ENCODE data around the gene CASP2. TPM values are rescaled to one million over a fixed set of nuclear protein-coding genes. Genes with fewer than 3 reads are reported as not detected.

The CASP2 gene
- 8.8 and 15.1 TPM in 2 replicates for total RNA-seq (2014; rRNA removed; shearing (Covaris generic))

DNA sequence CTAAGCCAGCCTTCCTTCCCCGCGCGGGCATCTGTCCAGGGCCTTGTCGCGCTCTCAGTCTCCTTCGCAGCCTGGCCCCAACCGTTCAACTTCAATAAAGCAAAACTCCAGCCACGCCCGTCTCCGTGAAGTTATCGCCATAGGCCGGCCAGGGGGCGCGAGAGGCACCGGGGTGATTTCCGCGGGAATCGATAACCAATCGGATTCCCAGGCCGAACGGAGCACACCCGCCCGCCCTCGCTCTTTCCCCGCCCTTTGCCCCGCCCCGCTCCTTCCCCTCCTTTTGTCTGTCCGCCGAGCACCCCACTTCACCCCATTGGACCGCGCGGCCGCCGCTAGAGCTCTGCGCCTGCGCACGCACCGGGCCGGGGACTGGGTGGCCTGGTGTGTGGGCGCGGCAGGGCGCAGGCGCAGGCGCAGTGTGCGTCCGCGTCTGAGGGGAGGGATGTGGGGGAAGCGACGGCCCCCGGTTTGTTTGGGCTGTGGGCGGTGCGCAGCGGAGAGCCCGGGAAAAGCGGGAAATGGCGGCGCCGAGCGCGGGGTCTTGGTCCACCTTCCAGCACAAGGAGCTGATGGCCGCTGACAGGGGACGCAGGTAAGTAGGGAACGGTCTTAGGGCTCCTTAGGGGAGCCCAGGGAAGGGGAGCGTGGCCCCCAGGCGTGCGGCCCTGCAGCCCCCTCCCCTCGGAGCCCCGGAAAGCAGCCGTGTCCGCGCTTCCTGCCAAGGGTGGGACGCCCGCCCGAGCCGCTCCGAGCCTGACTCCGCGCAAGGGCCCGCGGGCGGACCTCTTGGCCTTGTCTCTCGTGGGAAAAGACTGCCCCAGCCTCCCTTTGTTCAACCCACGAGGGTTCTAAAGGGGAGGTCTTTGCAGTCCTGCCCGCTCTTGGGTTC is at the start of gene CASP2:
Gene CASP2 (plus strand): TSS at position 417 of the 892 bp plus-strand sequence. CDS start 105 bp downstream, at position 522.
- DNase-seq (ENCODE audit: low read depth) = peak; percentile 94

DNA sequence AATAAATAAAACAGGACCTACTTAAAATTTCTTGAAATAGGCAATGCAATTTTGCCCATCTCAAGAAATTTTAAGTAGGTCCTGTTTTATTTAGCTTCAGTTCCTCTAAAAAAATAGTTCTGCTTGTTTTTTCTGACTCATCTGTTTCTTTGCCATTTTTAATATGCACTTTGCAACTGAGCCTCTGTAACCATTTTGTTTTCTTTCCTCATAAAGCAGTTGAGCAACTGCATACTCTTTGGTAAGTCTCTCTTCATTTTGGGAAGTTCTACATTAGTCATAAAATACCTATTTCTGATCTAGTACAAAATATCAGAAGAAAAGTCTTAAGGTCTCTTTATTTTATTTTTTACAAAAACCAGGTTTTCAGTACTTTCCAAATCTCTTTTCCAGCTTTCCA is 48.3 kb upstream of the CASP2 start:
- DNase-seq (ENCODE audit: low read depth) = no peak

DNA sequence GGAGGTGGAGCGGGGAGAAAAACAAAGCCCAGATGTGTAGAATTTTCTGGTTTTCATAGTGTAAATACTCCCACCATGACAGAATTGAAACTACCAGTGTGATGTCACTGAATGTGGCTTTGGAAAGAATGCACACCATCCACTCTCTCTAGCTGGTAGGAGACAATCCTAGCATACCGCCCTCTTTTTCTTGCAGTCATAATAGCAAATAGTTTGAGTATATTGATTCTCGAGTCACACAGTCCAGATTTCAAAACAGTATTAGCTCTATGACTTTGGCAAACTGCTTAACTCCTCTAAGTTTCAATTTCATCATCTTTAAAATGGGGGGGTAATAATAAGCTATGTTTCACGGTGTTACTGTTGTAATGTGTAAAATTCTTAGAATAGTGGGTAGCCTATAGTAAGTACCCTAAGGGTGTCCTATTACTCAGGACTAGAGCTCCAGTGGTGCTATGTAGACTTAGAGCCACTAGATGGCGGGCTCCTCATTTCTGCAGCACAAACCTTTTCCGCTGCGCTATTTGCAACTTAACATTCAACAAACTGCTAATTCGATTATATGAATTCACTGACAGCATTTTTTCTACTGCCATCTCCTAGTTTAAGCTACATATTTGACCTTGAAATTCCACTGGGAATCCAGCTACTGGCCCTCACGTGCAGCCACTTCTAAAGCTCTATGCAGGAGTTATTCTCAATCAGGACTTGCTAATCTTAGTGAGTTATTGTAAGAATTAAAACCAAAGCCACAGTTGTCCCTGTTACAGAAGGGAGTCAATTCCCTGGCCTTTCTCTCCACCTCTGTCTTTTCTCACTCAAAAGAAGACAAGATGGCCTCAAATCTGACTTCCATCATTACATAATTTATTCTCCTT is 47.6 kb upstream of the CASP2 start:
- DNase-seq (ENCODE audit: low read depth) = peak; percentile 72

DNA sequence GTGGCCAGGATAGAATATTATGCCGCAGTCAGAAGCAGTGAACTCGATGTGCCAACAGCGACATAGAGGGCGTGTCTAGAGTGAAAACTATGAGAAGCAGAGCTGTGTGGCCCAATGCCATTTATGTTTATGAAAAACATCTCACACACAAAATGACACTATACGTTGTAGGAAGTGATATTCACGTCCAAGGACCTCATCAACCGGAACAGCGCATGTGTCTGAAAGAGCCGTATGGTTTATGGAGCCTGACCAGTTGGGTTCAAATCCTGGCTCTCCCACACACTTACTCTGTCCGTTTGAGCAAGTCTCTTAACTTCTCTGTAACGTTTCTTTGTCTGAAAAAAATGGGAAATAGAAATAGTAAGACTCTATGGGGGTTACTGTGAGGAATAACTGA is 45.8 kb upstream of the CASP2 start:
- no peak for DNase-seq (ENCODE audit: low read depth)

DNA sequence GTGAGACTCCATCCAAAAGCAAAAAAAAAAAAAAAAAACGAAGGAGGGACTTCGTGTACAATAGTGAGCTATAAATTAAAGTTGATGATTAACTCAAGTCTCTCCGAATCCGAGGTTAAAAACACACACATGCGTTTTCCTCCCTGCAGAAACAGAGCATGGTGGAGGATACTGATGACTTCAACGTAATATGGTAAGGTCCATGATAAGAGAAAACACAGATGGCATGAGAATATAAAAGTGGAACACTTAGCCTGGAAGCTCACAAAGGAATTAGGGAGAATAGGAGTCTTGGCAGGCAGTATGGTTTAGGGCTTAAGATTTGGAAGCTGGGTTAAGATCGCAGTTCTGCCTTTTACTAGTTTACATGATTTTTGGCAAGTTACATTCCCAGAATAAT is 45.0 kb upstream of the CASP2 start:
- no peak for DNase-seq (ENCODE audit: low read depth)

DNA sequence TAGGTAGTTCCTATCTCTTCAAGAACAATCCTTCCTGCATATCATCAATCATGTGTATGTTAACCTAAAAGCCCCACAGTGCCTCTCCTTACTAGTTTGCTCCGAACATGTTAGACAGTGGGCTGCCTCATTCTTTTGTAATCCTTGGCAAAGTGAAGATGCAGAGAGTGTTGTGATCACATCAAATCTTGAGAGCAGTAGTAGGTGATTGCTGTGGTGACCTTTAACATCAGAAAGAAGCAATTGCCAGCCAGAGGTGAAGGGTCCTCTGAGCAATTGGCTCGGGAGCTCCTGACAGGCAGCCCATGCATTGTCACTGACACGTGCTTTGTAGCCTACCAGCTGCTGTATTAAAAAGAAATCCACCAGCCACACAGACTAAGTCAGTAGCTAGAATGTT is 44.5 kb upstream of the CASP2 start:
- DNase-seq (ENCODE audit: low read depth) = no peak

DNA sequence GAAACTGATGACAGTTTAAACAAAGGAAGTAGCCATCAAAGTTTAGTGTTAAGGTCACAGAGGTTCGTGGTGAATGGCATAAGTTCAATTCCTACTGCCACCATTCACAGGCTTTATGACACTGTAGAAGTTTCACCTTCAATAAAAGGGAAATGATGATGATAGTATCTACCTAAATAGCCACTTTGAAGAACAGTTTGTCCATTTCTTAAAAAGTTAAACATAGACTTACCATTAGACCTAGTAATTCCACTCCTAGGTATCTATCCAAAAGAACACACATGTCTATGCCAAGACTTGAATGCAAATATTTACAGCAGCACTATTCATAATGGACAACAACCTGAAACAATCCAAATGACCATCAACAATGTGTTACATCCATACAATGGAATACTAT is 43.8 kb upstream of the CASP2 start:
- DNase-seq (ENCODE audit: low read depth) = no peak

DNA sequence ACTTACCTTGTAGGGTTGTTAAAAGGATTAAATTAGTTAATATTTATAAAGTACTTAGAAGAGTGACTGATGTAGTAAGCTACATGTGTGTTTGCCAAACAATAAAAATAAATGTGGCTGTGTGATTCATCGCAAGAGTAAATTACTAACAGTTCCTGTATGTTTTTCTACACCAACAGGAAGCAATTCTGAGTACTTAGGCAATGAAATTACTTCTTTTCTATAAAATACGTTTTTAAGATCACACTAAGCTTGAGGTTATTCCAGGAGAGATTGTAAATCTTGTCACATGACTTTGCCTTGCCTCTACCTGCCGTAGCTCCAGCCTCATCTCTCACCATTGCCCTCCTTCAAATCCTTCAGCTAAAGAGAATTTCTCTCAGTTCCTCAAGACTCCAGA is 43.0 kb upstream of the CASP2 start:
- no peak for DNase-seq (ENCODE audit: low read depth)

DNA sequence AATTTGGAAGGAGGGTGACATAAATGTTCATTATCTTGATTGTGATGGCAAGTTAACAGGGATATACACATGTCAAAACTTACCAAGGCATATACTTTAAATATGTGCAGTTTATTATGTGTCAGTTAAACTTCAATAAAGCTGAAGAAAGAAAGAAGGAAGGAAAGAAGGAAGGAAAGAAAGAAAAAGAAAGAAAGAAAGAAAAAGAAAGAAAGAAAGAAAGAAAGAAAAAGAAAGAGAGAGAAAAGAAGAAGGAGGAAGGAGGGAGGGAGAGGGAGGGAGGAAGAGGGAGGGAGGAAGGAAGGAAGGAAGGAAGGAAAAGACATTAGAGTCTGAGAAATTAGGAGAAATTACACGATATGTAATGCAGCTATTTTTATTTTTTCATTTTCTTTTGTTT is 40.8 kb upstream of the CASP2 start:
- DNase-seq (ENCODE audit: low read depth) = no peak

DNA sequence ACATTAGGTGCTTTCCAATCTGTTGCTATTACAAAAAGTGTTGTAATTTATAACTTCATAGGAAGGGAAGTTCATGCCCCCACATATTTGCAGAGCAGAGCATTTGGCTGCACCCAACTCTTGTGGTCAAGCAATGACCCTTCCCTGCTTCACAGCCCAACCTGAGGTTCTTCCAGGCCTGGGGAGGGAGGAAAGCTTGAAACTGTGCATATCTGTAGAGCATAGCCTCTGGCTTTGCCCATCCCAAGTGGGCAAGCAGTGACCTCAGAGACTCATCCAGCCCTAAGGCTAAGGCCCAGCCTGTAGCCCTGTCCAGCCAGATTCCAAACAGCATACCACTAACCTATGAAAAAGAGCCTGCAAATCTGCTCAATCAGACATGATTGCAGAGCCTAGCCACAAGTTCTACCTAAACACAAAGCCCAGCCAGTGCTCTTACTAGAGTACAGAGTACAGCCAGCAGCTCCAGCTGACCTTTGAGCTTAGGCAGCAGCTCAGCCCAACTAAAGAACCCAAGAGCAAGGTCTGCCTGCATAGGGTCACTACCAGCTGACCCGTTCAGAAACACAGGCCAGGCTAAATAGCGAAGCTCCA is 39.3 kb upstream of the CASP2 start:
- peak; percentile 32 for DNase-seq (ENCODE audit: low read depth)

DNA sequence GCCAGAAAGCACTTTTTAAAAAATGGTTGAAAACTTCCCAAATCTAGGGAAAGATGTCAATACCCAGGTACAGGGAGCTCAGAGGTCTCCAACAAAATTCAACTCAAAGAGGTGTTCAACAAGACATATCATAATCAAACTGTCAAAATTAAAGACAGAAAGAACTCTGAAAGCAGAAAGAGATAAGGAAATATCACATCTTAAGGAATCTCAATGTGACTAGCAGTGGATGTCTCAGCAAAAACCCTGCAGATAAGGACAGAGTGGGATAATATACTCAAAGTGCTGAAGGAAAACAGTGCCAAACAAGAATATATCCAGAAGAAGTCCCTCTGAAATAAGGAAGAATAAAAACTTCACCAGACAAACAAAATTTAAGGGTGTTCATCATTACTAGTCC is 38.0 kb upstream of the CASP2 start:
- no peak for DNase-seq (ENCODE audit: low read depth)

DNA sequence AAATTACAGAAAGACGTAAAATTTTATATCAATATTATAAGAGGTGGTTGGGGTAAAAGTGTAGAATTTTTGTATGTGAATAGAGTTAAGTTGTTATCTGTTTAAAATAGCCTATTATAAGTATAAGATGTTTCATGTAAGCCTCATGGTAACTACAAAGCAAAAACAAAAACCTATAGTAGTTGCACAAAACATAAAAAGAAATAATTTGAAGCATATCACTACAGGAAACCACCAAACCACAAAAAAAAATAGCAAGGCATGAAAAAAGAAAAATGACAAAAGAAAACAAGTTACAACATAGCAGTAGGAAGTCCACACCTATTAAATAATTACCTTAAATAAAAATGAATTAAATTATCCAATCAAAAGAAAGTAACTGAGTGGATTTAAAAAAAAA is 37.3 kb upstream of the CASP2 start:
- no peak for DNase-seq (ENCODE audit: low read depth)

DNA sequence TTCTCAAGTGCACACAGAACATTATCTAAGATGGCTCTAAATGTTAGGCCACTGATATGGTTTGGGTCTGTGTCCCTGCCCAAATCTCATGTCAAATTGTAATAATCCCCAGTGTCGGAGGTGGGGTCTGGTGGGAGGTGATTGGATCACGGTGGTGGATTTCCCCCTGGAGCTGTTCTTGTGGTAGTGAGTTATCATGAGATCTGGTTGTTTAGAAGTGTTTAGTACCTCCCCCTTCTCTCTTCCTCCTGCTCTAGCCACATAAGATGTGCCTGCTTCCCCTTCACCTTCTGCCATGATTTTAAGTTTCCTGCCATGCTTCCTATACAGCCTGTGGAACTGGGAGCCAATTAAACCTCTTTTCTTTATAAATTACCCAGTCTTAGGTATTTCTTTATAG is 36.1 kb upstream of the CASP2 start:
- no peak for DNase-seq (ENCODE audit: low read depth)

DNA sequence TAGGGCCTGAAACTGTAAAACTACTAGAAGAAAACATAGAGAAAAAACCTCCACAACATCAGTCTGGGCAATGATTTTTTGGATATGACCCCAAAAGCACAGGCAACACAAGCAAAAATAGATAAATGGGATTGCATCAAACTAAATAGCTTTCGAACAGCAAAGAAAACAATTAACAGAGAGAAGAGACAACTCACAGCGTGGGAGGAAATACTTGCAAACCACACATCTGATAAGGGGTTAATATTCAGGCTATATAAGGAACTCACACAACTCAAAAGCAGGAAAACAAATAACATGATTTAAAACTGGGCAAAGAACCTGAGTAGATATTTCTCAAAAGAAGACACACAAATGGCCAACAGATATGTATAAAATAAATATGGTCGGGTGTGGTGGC is 32.6 kb upstream of the CASP2 start:
- DNase-seq (ENCODE audit: low read depth) = no peak

DNA sequence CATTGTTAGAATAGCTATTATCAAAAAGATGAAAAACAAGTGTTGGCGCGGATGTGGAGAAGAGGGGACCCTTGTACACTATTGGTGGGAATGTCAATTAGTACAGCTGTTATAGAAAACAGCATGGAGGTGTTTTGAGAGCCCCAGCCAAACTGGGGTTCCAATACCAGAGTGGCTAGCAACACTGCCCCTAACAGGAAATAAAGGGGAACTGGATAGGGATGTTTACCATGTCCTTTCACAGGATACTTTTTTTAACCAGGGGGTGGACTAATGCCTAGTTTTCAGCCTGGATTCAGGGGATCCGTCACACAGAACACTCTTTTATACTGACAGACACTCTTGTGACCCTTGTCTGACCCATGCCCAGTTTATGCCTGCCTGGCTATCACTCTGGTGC is 31.8 kb upstream of the CASP2 start:
- DNase-seq (ENCODE audit: low read depth) = no peak

DNA sequence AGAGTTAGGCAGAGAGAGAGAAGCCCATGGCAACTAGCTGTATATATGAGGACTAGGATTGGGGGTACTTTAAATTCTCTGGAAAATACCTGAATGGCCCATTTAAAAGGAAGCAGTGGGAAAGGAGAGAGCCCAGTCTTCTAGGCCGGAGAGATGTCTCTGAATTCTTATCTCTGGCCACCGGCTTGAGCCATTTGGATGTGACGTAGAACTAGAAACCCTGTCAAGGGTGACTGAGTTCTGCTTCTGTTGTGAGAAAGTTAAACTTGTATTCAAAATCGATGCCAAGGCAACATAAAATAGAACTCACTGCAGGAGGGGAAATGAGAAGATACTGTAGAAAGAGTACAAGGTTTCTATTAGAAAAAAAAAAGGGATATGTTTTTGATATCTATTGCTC is 31.2 kb upstream of the CASP2 start:
- DNase-seq (ENCODE audit: low read depth) = no peak

DNA sequence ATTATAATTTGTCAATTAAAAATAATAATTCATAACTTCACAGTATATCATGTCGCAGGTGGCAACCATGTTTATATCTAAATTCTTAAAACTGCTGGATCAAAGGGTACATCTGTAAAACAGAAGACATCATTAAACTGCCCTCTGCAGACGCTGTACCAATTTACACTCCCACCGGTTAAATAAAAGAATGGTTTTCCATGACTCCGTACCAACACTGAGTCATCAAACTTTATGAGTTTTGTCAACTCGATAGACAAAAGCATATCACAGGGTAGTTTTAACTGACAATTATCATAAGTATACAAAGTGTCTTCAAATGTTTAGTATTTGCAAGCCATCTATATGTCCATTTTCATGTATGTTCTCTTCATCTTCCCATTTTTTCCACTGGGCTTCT is 30.6 kb upstream of the CASP2 start:
- DNase-seq (ENCODE audit: low read depth) = peak; percentile 19

DNA sequence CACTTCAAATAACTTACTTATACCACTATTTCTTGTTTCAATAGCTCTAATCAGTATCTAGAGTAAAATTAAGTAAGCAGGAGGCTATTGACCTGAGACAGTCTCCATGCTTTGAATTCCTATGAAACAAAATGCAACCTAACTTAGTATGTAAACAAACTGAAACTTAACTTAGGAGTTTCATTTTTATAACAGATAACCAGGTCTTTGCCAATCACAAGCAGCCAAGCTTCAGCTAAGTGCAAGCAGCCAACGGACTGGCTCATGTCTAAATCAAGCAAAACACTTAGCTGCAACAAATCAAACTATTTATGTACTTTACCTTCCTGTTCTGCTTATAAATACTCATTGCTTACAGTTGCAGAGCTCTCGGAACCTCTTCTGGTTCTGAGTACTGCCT is 29.3 kb upstream of the CASP2 start:
- DNase-seq (ENCODE audit: low read depth) = no peak

DNA sequence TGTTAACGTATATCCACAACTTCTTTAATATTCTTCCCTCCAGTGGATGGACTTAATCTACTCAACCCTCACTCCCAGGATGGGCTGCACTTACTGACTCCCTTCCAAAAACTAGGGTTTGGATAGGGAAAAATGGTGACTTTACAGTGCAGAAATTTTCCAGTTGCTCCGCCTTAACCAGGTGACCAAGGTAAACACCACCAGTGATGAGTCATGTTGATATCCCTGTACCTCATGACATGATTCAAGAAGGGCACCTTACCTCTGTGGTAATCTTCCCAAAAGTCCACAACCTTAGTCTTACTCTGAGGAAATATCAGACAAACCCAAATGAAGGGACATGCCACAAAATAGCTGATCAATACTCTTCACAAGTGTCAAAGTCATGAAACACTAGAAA is 28.4 kb upstream of the CASP2 start:
- no peak for DNase-seq (ENCODE audit: low read depth)

DNA sequence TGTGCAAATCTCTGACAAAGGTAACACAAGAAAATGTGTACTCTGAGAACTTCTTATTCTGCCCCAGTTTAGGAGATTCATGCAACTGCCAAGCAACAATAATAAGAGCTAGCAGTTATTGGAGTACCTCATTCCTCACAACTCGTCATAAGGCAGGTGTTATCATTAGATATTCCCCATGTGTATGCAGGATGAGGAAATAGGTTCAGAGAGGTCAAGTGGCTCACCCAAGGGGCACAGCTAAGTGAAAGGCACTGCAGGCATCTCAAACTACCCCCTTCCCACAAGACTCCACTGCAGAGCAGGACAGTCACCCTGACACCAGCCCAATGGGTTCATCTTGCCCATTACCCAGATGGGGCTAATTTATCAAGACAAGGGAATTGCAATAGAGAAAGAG is 26.2 kb upstream of the CASP2 start:
- no peak for DNase-seq (ENCODE audit: low read depth)

DNA sequence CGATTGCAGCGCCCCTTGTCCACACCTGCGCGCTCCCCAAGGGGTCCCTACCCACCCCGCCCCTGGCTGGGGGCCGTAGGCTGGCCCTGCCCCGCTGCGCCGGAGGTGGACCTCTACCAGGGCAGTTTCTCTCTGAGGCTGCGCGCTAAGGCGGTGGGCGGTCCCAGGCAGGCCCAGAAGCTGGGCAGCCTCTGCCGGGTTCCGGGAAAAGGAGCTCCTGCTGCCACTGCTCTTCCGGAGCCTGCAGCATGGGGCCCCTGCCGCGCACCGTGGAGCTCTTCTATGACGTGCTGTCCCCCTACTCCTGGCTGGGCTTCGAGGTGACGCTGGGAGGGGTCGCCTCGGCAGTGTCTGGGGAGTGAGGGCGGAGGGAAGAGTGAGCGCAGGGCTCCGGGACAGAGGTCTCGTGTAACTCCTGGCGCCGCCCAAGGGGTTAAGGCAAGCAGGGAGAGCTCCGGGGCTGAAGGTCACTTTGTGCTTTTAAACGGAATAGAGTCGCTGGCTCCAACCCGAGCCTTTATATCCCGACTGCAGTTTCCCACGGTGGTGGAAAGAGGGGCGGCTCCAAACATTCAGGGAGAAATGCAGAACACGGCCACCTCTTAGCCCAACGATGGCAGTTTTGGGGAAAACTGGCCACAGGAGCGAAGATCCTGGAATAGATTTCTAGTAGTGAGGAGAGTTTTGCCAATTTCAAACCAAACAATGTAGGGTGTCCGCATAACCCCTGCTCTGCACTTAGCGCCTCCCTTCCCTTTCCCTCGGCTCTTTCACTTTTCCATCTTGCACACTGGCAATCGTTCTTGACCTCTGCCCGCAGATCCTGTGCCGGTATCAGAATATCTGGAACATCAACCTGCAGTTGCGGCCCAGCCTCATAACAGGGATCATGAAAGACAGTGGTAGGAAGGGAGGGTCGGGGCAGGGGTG is 24.6 kb upstream of the CASP2 start, which contains the start of gene GSTK1:
Gene GSTK1 (plus strand): TSS at position 176 of the 930 bp plus-strand sequence. CDS start 73 bp downstream, at position 249.
- DNase-seq (ENCODE audit: low read depth) = peak; percentile 68

All from RPMI7951 (cell line).